ENCODE results near the gene SMAD4.

SMAD4 gene

DNA sequence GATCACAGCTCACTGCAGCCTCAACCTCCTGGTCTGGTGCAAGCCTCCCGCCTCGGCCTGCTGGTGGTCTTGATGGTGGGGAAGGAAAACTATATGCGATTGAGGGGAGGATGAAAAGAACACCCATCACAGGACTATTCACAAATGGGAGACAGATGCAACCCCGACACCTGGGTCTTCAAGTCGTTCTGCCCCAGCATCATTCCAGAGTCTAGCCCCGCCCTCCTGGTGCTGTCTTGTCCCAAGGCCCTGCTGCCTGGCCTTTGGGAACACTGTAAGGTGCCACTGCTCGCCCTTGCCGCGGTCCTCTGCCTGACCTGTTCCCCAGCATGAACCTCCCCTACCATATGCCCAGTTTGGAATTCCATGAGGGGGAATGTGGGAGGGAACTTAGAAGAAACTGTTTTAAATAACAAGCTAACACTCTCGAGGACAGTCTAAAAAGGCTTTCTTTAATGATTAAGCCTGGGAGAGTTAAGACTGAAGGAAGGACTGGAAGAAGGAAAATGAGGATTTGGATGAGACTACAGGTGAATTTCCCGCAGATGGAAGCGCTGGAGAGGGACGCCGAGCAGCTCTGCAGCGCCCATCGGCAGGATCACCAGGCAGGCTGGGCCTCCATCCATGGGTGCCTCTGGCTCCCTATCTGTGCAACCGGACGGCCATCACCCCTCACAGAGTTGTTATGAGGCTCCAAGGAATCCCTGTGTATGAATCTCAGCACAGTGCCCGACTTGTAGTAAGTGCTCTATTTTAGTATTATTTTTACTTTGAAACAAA, 92.4 kb downstream of the SMAD4 start:
- DNase-seq (ENCODE audit: insufficient read length), result no peak
- FAIRE-seq, result no peak
- no peak for TF ChIP-seq POLR2AphosphoS5 (IDR thresholded peaks at IDR 0.05; ENCODE audit: low read depth, low read length)

DNA sequence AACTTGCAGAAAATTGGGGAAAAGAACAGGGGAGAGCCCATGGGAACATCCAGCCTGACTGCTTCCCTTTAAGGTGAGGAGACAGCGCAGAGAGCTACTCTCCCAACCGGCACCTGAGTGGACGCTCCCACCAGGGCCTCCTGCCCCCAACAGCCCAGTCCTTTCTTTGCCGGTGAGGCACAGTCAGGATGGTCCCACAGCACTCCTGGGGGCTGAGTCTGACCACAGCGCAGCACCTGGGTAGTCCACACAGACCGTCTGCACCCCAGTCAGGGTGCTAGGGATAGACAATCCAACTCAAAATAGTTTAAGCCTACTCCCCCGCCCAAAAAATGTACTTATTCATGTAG, 93.0 kb downstream of the SMAD4 start:
- no peak for DNase-seq (ENCODE audit: insufficient read length)
- TF ChIP-seq TAF1 (IDR thresholded peaks at IDR 0.05; ENCODE audit: borderline replicate concordance, low read depth, low read length) (no peak), POLR2AphosphoS5 (IDR thresholded peaks at IDR 0.05; ENCODE audit: low read depth, low read length) (no peak), POLR2A (IDR thresholded peaks at IDR 0.05; ENCODE audit: low read depth, low read length) (no peak)
- FAIRE-seq, result no peak

GRCh38 chr18:51123481-51123880, 93.5 kb downstream of the SMAD4 start:
- no peak for TF ChIP-seq POLR2A (IDR thresholded peaks at IDR 0.05; ENCODE audit: low read depth, low read length)
- no peak for TF ChIP-seq POLR2AphosphoS5 (IDR thresholded peaks at IDR 0.05; ENCODE audit: low read depth, low read length)
- no peak for TF ChIP-seq TAF1 (IDR thresholded peaks at IDR 0.05; ENCODE audit: borderline replicate concordance, low read depth, low read length)
- DNase-seq (ENCODE audit: insufficient read length) (no peak), FAIRE-seq (no peak)

DNA sequence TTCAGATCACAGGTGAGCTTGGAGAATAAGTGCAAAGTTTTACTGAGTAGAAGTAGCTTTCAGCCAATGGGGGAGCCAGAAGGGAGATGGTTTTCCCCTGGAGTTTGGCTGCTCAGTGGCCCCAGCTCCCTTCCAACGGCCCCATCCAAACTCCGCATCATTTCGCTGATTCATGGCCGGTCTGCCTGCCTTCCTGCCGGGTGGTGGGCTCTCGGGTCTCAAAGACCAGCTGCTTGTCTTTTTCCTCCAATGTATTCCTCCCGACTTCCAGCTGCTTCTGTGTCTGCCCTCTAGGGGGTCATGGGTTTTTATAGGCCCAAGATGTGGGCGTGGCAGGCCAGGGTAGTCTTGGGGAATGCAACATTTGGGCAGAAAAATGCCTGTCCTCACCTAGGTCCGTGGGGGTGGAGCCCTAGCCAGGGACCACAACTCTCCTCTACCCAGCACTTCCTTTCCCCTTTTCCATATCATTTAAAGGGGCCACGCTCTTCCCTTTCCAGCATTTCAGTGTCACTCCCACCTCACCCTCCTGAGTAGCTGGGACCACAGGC, 94.0 kb downstream of the SMAD4 start:
- no peak for DNase-seq (ENCODE audit: insufficient read length)
- no peak for FAIRE-seq
- TF ChIP-seq POLR2AphosphoS5 (IDR thresholded peaks at IDR 0.05; ENCODE audit: low read depth, low read length) (no peak), POLR2A (IDR thresholded peaks at IDR 0.05; ENCODE audit: low read depth, low read length) (no peak), TAF1 (IDR thresholded peaks at IDR 0.05; ENCODE audit: borderline replicate concordance, low read depth, low read length) (no peak)

DNA sequence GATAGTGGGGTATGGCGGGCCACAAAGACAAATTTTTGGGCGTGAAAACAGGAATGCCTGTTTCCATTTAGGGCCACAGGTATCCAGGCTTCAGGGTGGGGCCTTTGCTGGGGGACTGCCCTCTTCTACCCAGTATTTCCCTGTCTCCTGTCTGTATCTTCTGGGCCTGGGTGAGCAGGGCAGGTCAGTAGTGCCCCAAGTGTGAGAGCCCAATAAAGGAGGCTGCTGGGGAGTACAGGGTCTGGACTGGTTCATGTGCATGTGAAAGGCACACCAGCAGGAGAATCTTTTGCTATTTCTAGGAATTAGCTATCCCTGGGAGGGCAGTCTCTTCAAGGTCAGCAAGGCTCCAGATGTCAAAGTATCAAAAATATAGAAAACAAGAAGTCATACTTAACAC, 96.0 kb downstream of the SMAD4 start:
- TF ChIP-seq POLR2A (IDR thresholded peaks at IDR 0.05; ENCODE audit: low read depth, low read length) (no peak), TAF1 (IDR thresholded peaks at IDR 0.05; ENCODE audit: borderline replicate concordance, low read depth, low read length) (no peak)
- no peak for DNase-seq (ENCODE audit: insufficient read length)
- no peak for FAIRE-seq

DNA sequence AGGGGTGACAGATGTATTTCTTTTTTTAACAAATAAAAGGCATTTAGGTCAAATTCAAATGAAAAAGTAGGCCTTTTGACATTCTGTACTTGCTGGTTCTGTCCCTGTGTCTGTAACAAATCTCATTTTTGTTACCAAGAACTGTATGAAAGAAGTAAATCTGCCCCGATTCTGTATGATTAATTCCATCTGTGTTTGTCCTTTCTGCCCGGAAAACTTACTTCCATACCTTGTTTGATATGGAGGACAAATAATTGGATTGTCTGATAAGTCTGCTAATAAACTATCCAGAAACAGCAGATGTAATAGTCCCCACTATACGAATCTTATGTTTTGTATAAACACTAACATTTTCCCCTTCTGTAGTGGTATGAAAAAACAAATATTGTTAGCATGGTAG, 97.7 kb downstream of the SMAD4 start:
- DNase-seq (ENCODE audit: insufficient read length), result no peak
- TF ChIP-seq TAF1 (IDR thresholded peaks at IDR 0.05; ENCODE audit: borderline replicate concordance, low read depth, low read length) (no peak), POLR2A (IDR thresholded peaks at IDR 0.05; ENCODE audit: low read depth, low read length) (no peak), POLR2AphosphoS5 (IDR thresholded peaks at IDR 0.05; ENCODE audit: low read depth, low read length) (no peak)
- no peak for FAIRE-seq

DNA sequence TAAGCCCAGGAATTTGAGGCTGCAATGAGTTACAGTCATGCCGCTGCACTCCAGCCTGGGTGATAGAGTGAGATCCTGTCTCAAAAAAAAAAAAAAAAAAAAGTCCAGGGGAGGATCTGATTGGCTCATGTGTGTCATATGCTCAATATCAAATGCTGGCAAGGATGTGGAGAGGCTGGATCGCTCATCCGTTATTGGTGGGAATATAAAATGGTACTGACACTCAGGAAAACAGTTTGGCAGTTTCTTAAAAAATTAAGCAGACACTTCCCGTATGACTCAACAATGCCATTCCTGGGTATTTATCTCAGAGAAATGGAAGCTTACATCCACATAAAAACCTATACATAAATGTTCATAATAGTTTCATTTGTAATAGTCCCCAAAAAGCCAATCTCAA, 98.5 kb downstream of the SMAD4 start:
- FAIRE-seq, result no peak
- DNase-seq (ENCODE audit: insufficient read length), result no peak
- TF ChIP-seq TAF1 (IDR thresholded peaks at IDR 0.05; ENCODE audit: borderline replicate concordance, low read depth, low read length) (no peak), POLR2A (IDR thresholded peaks at IDR 0.05; ENCODE audit: low read depth, low read length) (no peak), POLR2AphosphoS5 (IDR thresholded peaks at IDR 0.05; ENCODE audit: low read depth, low read length) (no peak)

- DNase-seq (ENCODE audit: insufficient read length), result no peak
- TF ChIP-seq TAF1 (IDR thresholded peaks at IDR 0.05; ENCODE audit: borderline replicate concordance, low read depth, low read length) (no peak), POLR2AphosphoS5 (IDR thresholded peaks at IDR 0.05; ENCODE audit: low read depth, low read length) (no peak), POLR2A (IDR thresholded peaks at IDR 0.05; ENCODE audit: low read depth, low read length) (no peak)
Measured at GRCh38 chr18:51132256-51132935, 102.4 kb downstream of the SMAD4 start.

DNA sequence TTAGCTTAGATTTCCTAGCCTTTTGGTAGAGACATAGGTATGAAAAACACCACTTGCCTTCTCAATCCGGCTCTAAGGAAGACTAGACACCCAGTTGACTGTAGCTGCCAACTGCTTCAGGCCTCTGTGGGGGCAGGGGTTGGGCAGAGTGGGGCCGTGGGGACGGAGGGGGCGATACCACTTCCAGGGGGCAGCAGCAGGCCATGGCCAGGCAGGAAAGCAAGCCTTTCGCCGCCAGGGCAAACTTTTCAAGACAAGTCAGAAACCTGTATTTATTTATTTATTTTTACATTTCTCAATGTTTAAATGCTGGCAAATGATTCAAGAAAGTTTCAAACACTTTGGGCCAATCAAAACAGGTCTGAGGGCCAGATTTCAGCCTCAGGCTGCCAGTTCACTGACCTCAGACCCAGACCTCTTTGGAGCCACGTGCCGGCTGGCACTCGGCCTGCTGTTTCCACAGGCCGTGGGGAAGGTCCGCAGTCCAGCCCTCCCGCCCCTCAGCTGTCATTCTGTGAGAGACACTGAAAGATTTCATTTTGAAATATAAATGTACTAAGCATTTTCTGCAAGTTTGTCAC, 103.7 kb downstream of the SMAD4 start:
- FAIRE-seq, result no peak
- no peak for DNase-seq (ENCODE audit: insufficient read length)
- TF ChIP-seq POLR2A (IDR thresholded peaks at IDR 0.05; ENCODE audit: low read depth, low read length), result no peak
- no peak for TF ChIP-seq TAF1 (IDR thresholded peaks at IDR 0.05; ENCODE audit: borderline replicate concordance, low read depth, low read length)
- TF ChIP-seq POLR2AphosphoS5 (IDR thresholded peaks at IDR 0.05; ENCODE audit: low read depth, low read length), result no peak

More at GRCh38 chr18:51132256-51132935, 102.4 kb downstream of the SMAD4 start:
- no peak for FAIRE-seq
